HepG2 (cell line): ENCODE measurements around the gene ZNF749. TPM values are rescaled to one million over a fixed set of nuclear protein-coding genes. Genes with fewer than 3 reads are reported as not detected.
A peak's percentile ranks its signal among the peaks of the same experiment; 100 is the strongest.

Experiments
- ARID5B ChIP-seq: IDR thresholded peaks from 2 replicates; pipeline ENCODE4 v1.4.0; 2020; ENCODE audit warnings: mild to moderate bottlenecking, missing genetic modification reagents
- CAMTA2 ChIP-seq: sonication (generic); formaldehyde crosslinking; IDR thresholded peaks from 2 replicates; pipeline ENCODE4 v1.4.0; 2020; ENCODE audit warnings: mild to moderate bottlenecking, missing genetic modification reagents, borderline replicate concordance
- CCAR2 ChIP-seq: fragments of 200-400 bp; formaldehyde crosslinking; optimal IDR thresholded peaks from 2 replicates; pipeline ENCODE3; 2018; ENCODE audit warnings: low read depth, mild to moderate bottlenecking, low read length, moderate library complexity
- FOXJ3 ChIP-seq: sonication (generic); formaldehyde crosslinking; IDR thresholded peaks from 2 replicates; pipeline ENCODE4 v1.4.0; 2020; ENCODE audit warnings: missing genetic modification reagents, mild to moderate bottlenecking, borderline replicate concordance
- FOXK1 ChIP-seq: sonication (generic); formaldehyde crosslinking; IDR thresholded peaks from 2 replicates; pipeline ENCODE4 v1.4.0; 2020; ENCODE audit warnings: low read depth, missing genetic modification reagents, borderline replicate concordance
- GMEB1 ChIP-seq: sonication (generic); formaldehyde crosslinking; IDR thresholded peaks from 2 replicates; pipeline ENCODE4 v1.5.1; 2020; ENCODE audit warnings: missing genetic modification reagents, mild to moderate bottlenecking, borderline replicate concordance
- GPN1 ChIP-seq: sonication (generic); formaldehyde crosslinking; IDR thresholded peaks from 2 replicates; pipeline ENCODE4 v1.5.1; 2020; ENCODE audit warnings: missing genetic modification reagents, borderline replicate concordance
- HMGA1 ChIP-seq: sonication (generic); formaldehyde crosslinking; conservative IDR thresholded peaks from 2 replicates; pipeline ENCODE4 v1.4.0; 2020; ENCODE audit warnings: missing genetic modification reagents
- HNF1B ChIP-seq: sonication (generic); formaldehyde crosslinking; IDR thresholded peaks from 2 replicates; pipeline ENCODE4 v1.5.1; 2020; ENCODE audit warnings: mild to moderate bottlenecking, moderate library complexity, missing genetic modification reagents
- HNRNPUL1 ChIP-seq: fragments of 200-400 bp; formaldehyde crosslinking; IDR thresholded peaks from 2 replicates; pipeline ENCODE4 v1.6.1; 2017; ENCODE audit warnings: low read depth, mild to moderate bottlenecking, low read length, moderate library complexity
- MYNN ChIP-seq: sonication (generic); formaldehyde crosslinking; IDR thresholded peaks from 2 replicates; pipeline ENCODE4 v1.4.0; 2020; ENCODE audit warnings: mild to moderate bottlenecking, low read depth, missing genetic modification reagents
- NFKB2 ChIP-seq: sonication (generic); formaldehyde crosslinking; IDR thresholded peaks from 2 replicates; pipeline ENCODE4 v1.4.0; 2020; ENCODE audit warnings: missing genetic modification reagents, borderline replicate concordance
- NFYC ChIP-seq: IDR thresholded peaks from 2 replicates; pipeline ENCODE4 v1.6.1; 2016; ENCODE audit warnings: missing genetic modification reagents, missing compliant biosample characterization
- PRDM4 ChIP-seq: sonication (generic); formaldehyde crosslinking; IDR thresholded peaks from 2 replicates; pipeline ENCODE4 v1.9.0; 2021; ENCODE audit warnings: missing genetic modification reagents, borderline replicate concordance
- RAD21 ChIP-seq: fragments of 450-650 bp; formaldehyde crosslinking; IDR thresholded peaks from 2 replicates; pipeline ENCODE4 v1.5.0; 2020; ENCODE audit warnings: mild to moderate bottlenecking
- RFX5 ChIP-seq: IDR thresholded peaks from 2 replicates; pipeline ENCODE4 v1.6.1; 2011; ENCODE audit warnings: low read depth, low read length, improper control_type of control experiment
- SMAD9 ChIP-seq: sonication (generic); formaldehyde crosslinking; IDR thresholded peaks from 2 replicates; pipeline ENCODE4 v1.5.1; 2020; ENCODE audit warnings: mild to moderate bottlenecking, missing genetic modification reagents
- WIZ ChIP-seq: sonication (generic); formaldehyde crosslinking; IDR thresholded peaks from 2 replicates; pipeline ENCODE4 v1.5.1; 2020; ENCODE audit warnings: mild to moderate bottlenecking, missing genetic modification reagents
- ZFP62 ChIP-seq: sonication (generic); formaldehyde crosslinking; IDR thresholded peaks from 2 replicates; pipeline ENCODE4 v1.4.0; 2020; ENCODE audit warnings: missing genetic modification reagents
- ZNF607 ChIP-seq: sonication (generic); formaldehyde crosslinking; IDR thresholded peaks from 2 replicates; pipeline ENCODE4 v1.5.1; 2020; ENCODE audit warnings: missing genetic modification reagents, mild to moderate bottlenecking, borderline replicate concordance
- polyA plus RNA-seq, 8 experiments: library from polyadenylated mRNA; depleted of rRNA in 3 of 8; stranded (reverse) in 7 of 8; unstranded in 1 of 8; fragments of >200 nt; fragmentation: Illumina TruSeq in 4 of 8; extraction: Trizol in 4 of 8; gene quantifications; 2 replicates each; pipeline versions ENCODE4 v1.2.1 to v1.2.3, GENCODE V29; 2011 to 2016; ENCODE audit warnings: low read depth in 4 of 8, missing spikeins in 1 of 8, mixed read lengths in 1 of 8; ENCODE audit not compliant: insufficient read depth in 1 of 8
- total RNA-seq, 5 experiments: library from RNA; depleted of rRNA; stranded (reverse); fragments of >200 nt; fragmentation: Illumina TruSeq; extraction: Trizol; gene quantifications; 2 replicates each; pipeline ENCODE4 v1.2.3, GENCODE V29; 2016; ENCODE audit warnings: low read depth in 1 of 5

Gene ZNF749
- total and polyA plus RNA-seq, 2 of the 13 experiments (the other 11 are each of a cell fraction or from before 2014, with no cell fraction given), result 18.9 to 21.0 TPM

GRCh38 chr19:57406516-57407123 lies 28.5 kb upstream of the ZNF749 start (continued):
- TF ChIP-seq NFKB2 (peak; percentile 45; the same call in 1 of the 2 replicates), GMEB1 (CRISPR knock-in tag) (peak; percentile 33; the same call in 1 of the 2 replicates), FOXK1 (CRISPR knock-in tag) (0 out of 2 replicates have a peak, but pooled peaks have one; percentile 21), RFX5 (no peak), FOXJ3 (CRISPR knock-in tag) (no peak), HNRNPUL1 (no peak), MYNN (CRISPR knock-in tag) (no peak), SMAD9 (CRISPR knock-in tag) (no peak), ZFP62 (CRISPR knock-in tag) (no peak), GPN1 (CRISPR knock-in tag) (no peak), CCAR2 (no peak), RAD21 (peak; percentile 85), HNF1B (CRISPR knock-in tag) (peak; percentile 57; the same call in 1 of the 2 replicates), CAMTA2 (CRISPR knock-in tag) (no peak), PRDM4 (no peak), HMGA1 (no peak), ARID5B (CRISPR knock-in tag) (0 out of 2 replicates have a peak, but pooled peaks have one; percentile 21), WIZ (CRISPR knock-in tag) (0 out of 2 replicates have a peak, but pooled peaks have one; percentile 39), ZNF607 (CRISPR knock-in tag) (no peak), NFYC (no peak)
